Left lung (tissue), 10 donors: ENCODE results near the gene ANK3. TPM values are rescaled to one million over a fixed set of nuclear protein-coding genes. Genes with fewer than 3 reads are reported as not detected.

Experiments
- ATAC-seq: fragments of 200-7000 bp; cut with Tn5 transposase; one replicate; pipeline ENCODE4 v1.9.1; 2020; ENCODE audit warnings: moderate library complexity
- DNase-seq, 4 donors: peaks; one replicate each; pipeline ENCODE4 v3.0.0-alpha.2; 2013 to 2020
- H3K27ac ChIP-seq, 2 donors: fragments of 200-600 bp; sonication (generic) in 1 of 2; one replicate each; pipeline versions ENCODE4 v1.5.0 to v1.8.0; 2020 to 2021
- H3K27me3 ChIP-seq, 2 donors: fragments of 200-600 bp; sonication (generic) in 1 of 2; one replicate each; pipeline versions ENCODE4 v1.5.0 to v1.8.0; 2020 to 2021
- H3K36me3 ChIP-seq, 2 donors: fragments of 200-600 bp; sonication (generic) in 1 of 2; one replicate each; pipeline versions ENCODE4 v1.5.0 to v1.8.0; 2020 to 2021
- H3K4me1 ChIP-seq, 2 donors: fragments of 200-600 bp; one replicate each; pipeline ENCODE4 v1.8.0; 2021
- H3K4me3 ChIP-seq, 2 donors: fragments of 200-600 bp; sonication (generic) in 1 of 2; one replicate each; pipeline versions ENCODE4 v1.5.0 to v1.8.0; 2020 to 2021; ENCODE audit warnings: mild to moderate bottlenecking in 1 of 2
- H3K9me3 ChIP-seq, 2 donors: fragments of 200-600 bp; sonication (generic) in 1 of 2; one replicate each; pipeline versions ENCODE4 v1.5.0 to v1.8.0; 2020 to 2021
- intact Hi-C, 2 donors: fragments of 100-400 bp; cut with DNase I; formaldehyde crosslinking; loops; one replicate each; pipeline versions ENCODE4 v1.11.2 to v1.14.2; 2022
- polyA plus RNA-seq, 6 donors: library from polyadenylated mRNA; unstranded; fragments of 120-200 nt; gene quantifications; one replicate each; pipeline ENCODE4 v1.2.1, GENCODE V29; 2013; ENCODE audit not compliant: insufficient read length in 6 of 6
- total RNA-seq, 2 donors: library from RNA; stranded (reverse); fragmentation: NEBNext Ultra II Directional; extraction: Animal tissue kit (Norgen Biotek cat#: 25700); gene quantifications; one replicate each; pipeline ENCODE4 v1.2.1, GENCODE V29; 2021
- TF ChIP-seq, protein P1 (sequence below), 2 donors: fragments of 200-600 bp; sonication (generic) in 1 of 2; IDR thresholded peaks; one replicate each; pipeline versions ENCODE4 v1.5.0 to v1.8.0; 2021; ENCODE audit warnings: antibody characterized with exemption in 2 of 2
- donor health status: DM: no; HTN: yes; CAD: no.
- donor health status: DM: no; HTN: no; CAD: no.

Gene ANK3
- total and polyA plus RNA-seq, 8 donors: 22.1 to 74.1 (median 35.1) TPM

DNA sequence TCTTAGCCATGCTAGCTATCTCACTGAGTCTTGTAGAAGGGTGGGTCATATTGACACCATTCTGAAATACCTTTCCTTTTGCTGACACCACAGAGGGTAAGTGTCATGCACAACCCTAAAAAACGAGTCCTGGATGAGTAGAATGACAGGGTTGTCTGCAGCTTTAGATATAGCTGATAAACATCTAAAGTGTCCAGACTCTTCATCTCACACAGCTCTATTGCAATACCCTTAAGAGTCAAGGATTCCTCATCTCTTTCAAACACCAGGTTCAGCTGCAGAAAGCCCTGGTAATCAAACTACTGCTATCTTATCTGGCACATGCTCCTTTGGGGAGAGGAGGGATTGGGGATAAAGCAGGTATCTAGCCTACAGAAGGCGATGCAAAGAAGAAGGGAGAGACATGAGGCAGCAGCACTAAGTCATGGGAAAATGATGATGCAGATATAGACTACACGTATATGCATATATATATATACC lies 127.0 kb downstream of the ANK3 start:
- ATAC-seq (no peak), DNase-seq (no peak)
- H3K36me3 ChIP-seq: peaks cover 0 to 7% of the 10 kb centered on the region in 2 donors
- H3K9me3 ChIP-seq: no peaks in the 10 kb centered on the region
- TF ChIP-seq, protein P1, sequence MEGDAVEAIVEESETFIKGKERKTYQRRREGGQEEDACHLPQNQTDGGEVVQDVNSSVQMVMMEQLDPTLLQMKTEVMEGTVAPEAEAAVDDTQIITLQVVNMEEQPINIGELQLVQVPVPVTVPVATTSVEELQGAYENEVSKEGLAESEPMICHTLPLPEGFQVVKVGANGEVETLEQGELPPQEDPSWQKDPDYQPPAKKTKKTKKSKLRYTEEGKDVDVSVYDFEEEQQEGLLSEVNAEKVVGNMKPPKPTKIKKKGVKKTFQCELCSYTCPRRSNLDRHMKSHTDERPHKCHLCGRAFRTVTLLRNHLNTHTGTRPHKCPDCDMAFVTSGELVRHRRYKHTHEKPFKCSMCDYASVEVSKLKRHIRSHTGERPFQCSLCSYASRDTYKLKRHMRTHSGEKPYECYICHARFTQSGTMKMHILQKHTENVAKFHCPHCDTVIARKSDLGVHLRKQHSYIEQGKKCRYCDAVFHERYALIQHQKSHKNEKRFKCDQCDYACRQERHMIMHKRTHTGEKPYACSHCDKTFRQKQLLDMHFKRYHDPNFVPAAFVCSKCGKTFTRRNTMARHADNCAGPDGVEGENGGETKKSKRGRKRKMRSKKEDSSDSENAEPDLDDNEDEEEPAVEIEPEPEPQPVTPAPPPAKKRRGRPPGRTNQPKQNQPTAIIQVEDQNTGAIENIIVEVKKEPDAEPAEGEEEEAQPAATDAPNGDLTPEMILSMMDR (IDR thresholded peaks at IDR 0.05): no peak
- intact Hi-C loops: no loop called here
- no peak overlapping the region for H3K27ac ChIP-seq
- H3K4me3 ChIP-seq: no peak overlapping the region
- H3K27me3 ChIP-seq: no peaks in the 10 kb centered on the region
- no peaks in the 10 kb centered on the region for H3K4me1 ChIP-seq

GRCh38 chr10:60260321-60260720 lies 129.4 kb downstream of the ANK3 start:
- Histone ChIP-seq H3K4me1 (no peaks in the 10 kb centered on the region), H3K4me3 (no peak overlapping the region), H3K27ac (no peak overlapping the region), H3K9me3 (no peaks in the 10 kb centered on the region), H3K27me3 (no peaks in the 10 kb centered on the region), H3K36me3 (peaks cover 0 to 7% of the 10 kb centered on the region in 2 donors)
- TF ChIP-seq, protein P1 (IDR thresholded peaks at IDR 0.05): no peak
- ATAC-seq (no peak), DNase-seq (no peak)
- intact Hi-C loops: no loop called here

GRCh38 chr10:60258429-60258797 lies 131.3 kb downstream of the ANK3 start:
- Histone ChIP-seq H3K27ac (no peak overlapping the region), H3K4me1 (no peaks in the 10 kb centered on the region), H3K4me3 (no peak overlapping the region), H3K27me3 (no peaks in the 10 kb centered on the region), H3K9me3 (no peaks in the 10 kb centered on the region), H3K36me3 (peaks cover 0 to 4% of the 10 kb centered on the region in 2 donors)
- TF ChIP-seq, protein P1 (IDR thresholded peaks at IDR 0.05): no peak
- ATAC-seq (no peak), DNase-seq (no peak)
- intact Hi-C loops: no loop called here

GRCh38 chr10:60257767-60258428 lies 131.8 kb downstream of the ANK3 start:
- Histone ChIP-seq H3K4me3 (no peak overlapping the region), H3K36me3 (no peaks in the 10 kb centered on the region), H3K27me3 (no peaks in the 10 kb centered on the region), H3K27ac (no peak overlapping the region), H3K4me1 (no peaks in the 10 kb centered on the region), H3K9me3 (no peaks in the 10 kb centered on the region)
- DNase-seq: no peak
- intact Hi-C loops: no loop called here
- TF ChIP-seq, protein P1 (IDR thresholded peaks at IDR 0.05): no peak
- no peak for ATAC-seq

- intact Hi-C loops: no loop called here
- ATAC-seq: no peak
- no peaks in the 10 kb centered on the region for H3K27me3 ChIP-seq
- TF ChIP-seq, protein P1 (IDR thresholded peaks at IDR 0.05): no peak
- no peaks in the 10 kb centered on the region for H3K36me3 ChIP-seq
- no peak overlapping the region for H3K27ac ChIP-seq
- H3K4me1 ChIP-seq: no peaks in the 10 kb centered on the region
- H3K9me3 ChIP-seq: no peaks in the 10 kb centered on the region
- no peak overlapping the region for H3K4me3 ChIP-seq
- no peak for DNase-seq
Measured at GRCh38 chr10:60254776-60255175, 134.9 kb downstream of the ANK3 start.
